ENCODE results near the gene BLOC1S1. TPM values are rescaled to one million over a fixed set of nuclear protein-coding genes. Genes with fewer than 3 reads are reported as not detected.
A peak's percentile ranks its signal among the peaks of the same experiment; 100 is the strongest.

Gene BLOC1S1
- total RNA-seq, 2 experiments from 2014 or later, result 34.8 to 36.9 TPM

GRCh38 chr12:55706568-55707218, 9.2 kb upstream of the BLOC1S1 start:
- Mint-ChIP-seq H3K4me3 (peak overlapping the region; percentile 81), H3K27ac (no peak overlapping the region), H3K36me3 (ENCODE audit: low read depth) (no peaks in the 10 kb centered on the region), H3K4me1 (ENCODE audit: low read depth) (peaks cover 21% of the 10 kb centered on the region), H3K27me3 (peaks cover 39% of the 10 kb centered on the region), H3K9me3 (no peaks in the 10 kb centered on the region)
- ChIA-PET POLR2A (interaction anchor here (0.9 to 1.2 kb wide), 3 partner anchors 9 to 123 kb away, joined by 3 to 6 read pairs (median 4); partner anchors contain the start of genes BLOC1S1, CD63 and DNAJC14), CTCF (interaction anchor here (1.1 kb wide), 1 partner anchor 30 kb away, joined by 3 read pairs; no protein-coding TSS in a partner anchor)
- intact Hi-C loops (cut with DNase I, micrococcal nuclease), result no loop called here
- DNase-seq, result no peak
- TF ChIP-seq, protein P1, sequence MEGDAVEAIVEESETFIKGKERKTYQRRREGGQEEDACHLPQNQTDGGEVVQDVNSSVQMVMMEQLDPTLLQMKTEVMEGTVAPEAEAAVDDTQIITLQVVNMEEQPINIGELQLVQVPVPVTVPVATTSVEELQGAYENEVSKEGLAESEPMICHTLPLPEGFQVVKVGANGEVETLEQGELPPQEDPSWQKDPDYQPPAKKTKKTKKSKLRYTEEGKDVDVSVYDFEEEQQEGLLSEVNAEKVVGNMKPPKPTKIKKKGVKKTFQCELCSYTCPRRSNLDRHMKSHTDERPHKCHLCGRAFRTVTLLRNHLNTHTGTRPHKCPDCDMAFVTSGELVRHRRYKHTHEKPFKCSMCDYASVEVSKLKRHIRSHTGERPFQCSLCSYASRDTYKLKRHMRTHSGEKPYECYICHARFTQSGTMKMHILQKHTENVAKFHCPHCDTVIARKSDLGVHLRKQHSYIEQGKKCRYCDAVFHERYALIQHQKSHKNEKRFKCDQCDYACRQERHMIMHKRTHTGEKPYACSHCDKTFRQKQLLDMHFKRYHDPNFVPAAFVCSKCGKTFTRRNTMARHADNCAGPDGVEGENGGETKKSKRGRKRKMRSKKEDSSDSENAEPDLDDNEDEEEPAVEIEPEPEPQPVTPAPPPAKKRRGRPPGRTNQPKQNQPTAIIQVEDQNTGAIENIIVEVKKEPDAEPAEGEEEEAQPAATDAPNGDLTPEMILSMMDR (IDR thresholded peaks at IDR 0.05), result no peak
- peaks cover 18% of the 10 kb centered on the region for H3K4me1 ChIP-seq (ENCODE audit: insufficient read depth, low read length)
- no peak for ATAC-seq (ENCODE audit: poor library complexity)
- no peaks in the 10 kb centered on the region for H3K36me3 ChIP-seq (ENCODE audit: insufficient read depth, low read length)
- no peak overlapping the region for H3K27ac ChIP-seq (ENCODE audit: low read depth in 1 of 2, low read length in 2 of 2)
- H3K9me3 ChIP-seq (ENCODE audit: control insufficient read depth in 1 of 2, insufficient read depth in 1 of 2, low read length in 2 of 2), result no peaks in the 10 kb centered on the region
- H3K4me3 ChIP-seq (ENCODE audit: low read length), result no peak overlapping the region
- H3K27me3 ChIP-seq (ENCODE audit: control insufficient read depth in 1 of 2, insufficient read depth in 2 of 2, low read length in 2 of 2), result peaks cover 7 to 21% of the 10 kb centered on the region in 2 experiments

DNA sequence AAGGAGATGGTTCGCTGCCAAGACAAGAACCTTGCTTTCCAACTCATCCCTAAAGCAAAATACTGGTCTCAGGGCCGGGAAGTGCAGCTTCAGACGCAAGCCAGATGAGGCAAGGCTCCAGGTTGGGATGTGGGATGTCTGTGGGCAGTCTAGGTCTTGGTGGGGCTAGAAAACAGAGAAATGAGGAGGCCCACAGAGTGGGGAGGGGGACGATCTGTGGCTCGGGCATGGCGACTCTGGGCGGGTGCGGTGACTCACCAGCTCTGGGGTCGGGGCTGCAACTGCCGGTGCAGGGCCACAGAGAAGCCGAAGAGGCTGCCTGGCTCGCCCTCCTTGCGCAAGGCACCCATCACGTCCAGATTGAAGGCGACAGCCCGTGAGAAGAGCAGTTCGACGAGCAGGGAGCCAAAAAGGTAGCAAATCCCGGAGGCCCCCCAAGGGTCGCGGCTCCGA, 8.6 kb upstream of the BLOC1S1 start:
- intact Hi-C loops (cut with DNase I, micrococcal nuclease), result no loop called here
- H3K36me3 ChIP-seq (ENCODE audit: insufficient read depth, low read length), result no peaks in the 10 kb centered on the region
- peaks cover 18% of the 10 kb centered on the region for H3K4me1 ChIP-seq (ENCODE audit: insufficient read depth, low read length)
- no peak overlapping the region for H3K27ac ChIP-seq (ENCODE audit: low read depth in 1 of 2, low read length in 2 of 2)
- peaks cover 39% of the 10 kb centered on the region for H3K27me3 Mint-ChIP-seq
- peak overlapping the region; percentile 81 for H3K4me3 Mint-ChIP-seq
- H3K9me3 ChIP-seq (ENCODE audit: control insufficient read depth in 1 of 2, insufficient read depth in 1 of 2, low read length in 2 of 2), result no peaks in the 10 kb centered on the region
- H3K27me3 ChIP-seq (ENCODE audit: control insufficient read depth in 1 of 2, insufficient read depth in 2 of 2, low read length in 2 of 2), result peaks cover 7 to 21% of the 10 kb centered on the region in 2 experiments
- peak in 3 of 14 experiments; percentile 21 to 42 (median 30) for DNase-seq
- no peaks in the 10 kb centered on the region for H3K9me3 Mint-ChIP-seq
- H3K4me1 Mint-ChIP-seq (ENCODE audit: low read depth), result peaks cover 21% of the 10 kb centered on the region
- ATAC-seq (ENCODE audit: poor library complexity), result peak; percentile 12
- ChIA-PET CTCF (interaction anchor here (1.1 kb wide), 1 partner anchor 30 kb away, joined by 3 read pairs; no protein-coding TSS in a partner anchor), POLR2A (interaction anchor here (0.9 to 1.2 kb wide), 3 partner anchors 9 to 122 kb away, joined by 3 to 6 read pairs (median 4); partner anchors contain the start of genes BLOC1S1, CD63 and DNAJC14)
- TF ChIP-seq, protein P1 (IDR thresholded peaks at IDR 0.05), result no peak
- H3K4me3 ChIP-seq (ENCODE audit: low read length), result peak overlapping the region; percentile 53
- H3K36me3 Mint-ChIP-seq (ENCODE audit: low read depth), result no peaks in the 10 kb centered on the region
- H3K27ac Mint-ChIP-seq, result no peak overlapping the region

DNA sequence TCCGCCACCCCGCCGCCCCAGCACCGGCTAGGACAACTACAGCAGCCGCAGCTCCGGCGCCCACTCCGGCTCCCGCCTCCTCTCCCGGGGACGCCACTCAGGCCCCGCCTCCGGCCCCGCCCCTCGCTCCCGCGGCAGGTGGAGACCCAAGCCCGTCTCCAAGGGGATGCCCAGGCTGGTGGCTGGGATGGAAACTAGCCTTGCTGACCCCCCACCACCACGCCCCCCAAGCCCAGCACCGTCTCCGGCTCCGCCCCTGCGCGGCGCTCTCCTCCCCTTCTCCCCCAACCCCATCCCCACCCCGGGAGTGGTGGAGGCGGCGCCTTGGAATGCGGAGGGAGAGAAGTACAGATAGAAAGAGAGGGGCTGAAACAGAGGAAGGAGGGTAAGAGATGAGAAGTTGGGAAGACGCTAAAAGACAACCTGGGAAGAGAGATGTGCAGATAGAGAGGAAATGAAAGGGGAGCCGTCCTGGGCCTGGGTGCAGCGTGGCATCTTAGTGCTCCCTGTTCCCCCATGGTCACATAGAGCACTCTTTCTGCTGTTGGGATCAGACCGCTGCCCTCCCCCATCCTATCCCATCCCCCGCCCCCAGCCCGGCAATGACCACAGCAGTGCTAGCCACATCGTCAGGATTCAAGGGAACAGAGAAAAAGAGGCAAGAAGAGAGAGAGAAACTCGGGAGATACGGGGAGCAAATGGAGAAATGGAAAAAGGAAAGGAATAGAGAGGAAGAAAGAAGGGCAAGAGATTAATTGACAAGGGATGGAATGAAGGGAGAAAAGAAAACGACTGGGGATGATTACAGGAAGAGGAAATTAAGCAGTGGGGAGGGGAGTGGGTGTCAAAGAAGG, 7.8 kb upstream of the BLOC1S1 start, which contains the start of gene ITGA7:
ITGA7 (minus strand) TSS at position 64 of the 854 bp plus-strand sequence. CDS start 222 bp downstream, outside the sequence.
- Histone ChIP-seq H3K27me3 (ENCODE audit: control insufficient read depth in 1 of 2, insufficient read depth in 2 of 2, low read length in 2 of 2) (peaks cover 7 to 21% of the 10 kb centered on the region in 2 experiments), H3K9me3 (ENCODE audit: control insufficient read depth in 1 of 2, insufficient read depth in 1 of 2, low read length in 2 of 2) (no peaks in the 10 kb centered on the region), H3K36me3 (ENCODE audit: insufficient read depth, low read length) (no peaks in the 10 kb centered on the region), H3K4me1 (ENCODE audit: insufficient read depth, low read length) (peaks cover 18% of the 10 kb centered on the region), H3K27ac (ENCODE audit: low read depth in 1 of 2, low read length in 2 of 2) (no peak within 1 kb of the TSS), H3K4me3 (ENCODE audit: low read length) (peak within 1 kb of the TSS; percentile 53)
- Mint-ChIP-seq H3K27ac (no peak within 1 kb of the TSS), H3K4me1 (ENCODE audit: low read depth) (peaks cover 21% of the 10 kb centered on the region), H3K36me3 (ENCODE audit: low read depth) (no peaks in the 10 kb centered on the region), H3K27me3 (peaks cover 39% of the 10 kb centered on the region), H3K4me3 (peak within 1 kb of the TSS; percentile 85), H3K9me3 (no peaks in the 10 kb centered on the region)
- ATAC-seq (ENCODE audit: poor library complexity) (peak; percentile 73), DNase-seq (peak; percentile 17 to 81 (median 54))
- intact Hi-C loops (cut with DNase I, micrococcal nuclease), result no loop called here
- TF ChIP-seq, protein P1 (IDR thresholded peaks at IDR 0.05), result no peak
- POLR2A ChIA-PET, result interaction anchor here (1.2 kb wide), 1 partner anchor 8 kb away, joined by 6 read pairs; the partner anchor contains the start of gene BLOC1S1
- CTCF ChIA-PET, result interaction anchor here (1.1 kb wide), 1 partner anchor 29 kb away, joined by 3 read pairs; no protein-coding TSS in a partner anchor
